ENCODE measurements around the gene FOXQ1. TPM values are rescaled to one million over a fixed set of nuclear protein-coding genes. Genes with fewer than 3 reads are reported as not detected.

Gene FOXQ1
- total RNA-seq, 1 donor from 2014 or later = not detected

DNA sequence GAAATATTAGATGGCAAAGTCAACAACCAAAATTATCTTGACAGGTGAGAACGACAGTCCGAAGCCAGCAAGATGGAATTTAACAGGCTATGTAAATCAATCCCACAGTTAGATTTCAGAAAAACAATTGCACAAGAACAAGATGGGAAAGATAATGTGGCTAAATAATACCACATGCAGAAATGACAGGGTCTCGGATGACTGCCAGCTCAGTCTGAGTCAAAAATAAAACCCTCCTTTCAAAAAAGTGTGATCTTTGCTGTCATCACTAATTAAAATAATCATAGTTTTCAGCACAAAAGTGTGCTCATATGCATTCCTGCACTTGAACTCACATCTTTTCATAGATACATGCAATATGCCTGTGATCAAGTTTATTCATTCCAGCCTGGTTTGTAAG is 25.9 kb downstream of the FOXQ1 start:
- peaks cover 20% of the 10 kb centered on the region for H3K27me3 ChIP-seq
- no peaks in the 10 kb centered on the region for H4K20me1 ChIP-seq (ENCODE audit: low read depth)
- no peak for DNase-seq (ENCODE audit: low spot score)

DNA sequence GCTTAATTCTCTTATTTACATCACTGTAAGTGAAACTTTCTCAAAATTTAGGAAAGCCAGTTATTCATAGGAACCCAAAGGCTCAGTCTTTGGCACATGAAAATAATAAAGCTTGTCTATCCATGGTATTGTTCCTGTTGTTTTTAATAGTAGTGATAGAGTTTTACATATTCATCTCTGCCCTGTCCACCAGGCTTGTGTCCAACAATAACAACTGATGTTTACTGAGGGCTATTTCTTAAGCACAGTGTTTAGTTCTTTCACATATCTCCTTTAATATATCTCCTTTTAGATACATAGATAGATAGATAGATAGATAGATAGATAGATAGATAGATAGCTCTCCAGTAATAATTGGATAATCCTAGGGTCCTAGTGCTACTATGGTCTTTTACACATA is 34.2 kb downstream of the FOXQ1 start:
- Mint-ChIP-seq H3K36me3 (no peaks in the 10 kb centered on the region), H3K27me3 (ENCODE audit: insufficient read depth, low read depth) (no peaks in the 10 kb centered on the region), H3K27ac (no peak overlapping the region), H3K9me3 (peaks cover 22% of the 10 kb centered on the region), H3K4me1 (peaks cover 16% of the 10 kb centered on the region), H3K4me3 (no peak overlapping the region)
- Histone ChIP-seq H3K4me2 (no peak overlapping the region), H3K4me1 (peaks cover 15% of the 10 kb centered on the region), H3K36me3 (peaks cover 7% of the 10 kb centered on the region), H3K27ac (no peak overlapping the region), H3K79me2 (ENCODE audit: low read depth) (no peaks in the 10 kb centered on the region), H3K9me3 (ENCODE audit: low read depth) (peaks cover 8% of the 10 kb centered on the region), H4K20me1 (ENCODE audit: low read depth) (no peaks in the 10 kb centered on the region), H3F3A (ENCODE audit: low read depth) (no peaks in the 10 kb centered on the region), H2AFZ (replicated peaks) (no peak overlapping the region), H3K27me3 (no peaks in the 10 kb centered on the region), H3K4me3 (no peak overlapping the region), H3K9ac (no peak overlapping the region)
- TF ChIP-seq, protein P1, sequence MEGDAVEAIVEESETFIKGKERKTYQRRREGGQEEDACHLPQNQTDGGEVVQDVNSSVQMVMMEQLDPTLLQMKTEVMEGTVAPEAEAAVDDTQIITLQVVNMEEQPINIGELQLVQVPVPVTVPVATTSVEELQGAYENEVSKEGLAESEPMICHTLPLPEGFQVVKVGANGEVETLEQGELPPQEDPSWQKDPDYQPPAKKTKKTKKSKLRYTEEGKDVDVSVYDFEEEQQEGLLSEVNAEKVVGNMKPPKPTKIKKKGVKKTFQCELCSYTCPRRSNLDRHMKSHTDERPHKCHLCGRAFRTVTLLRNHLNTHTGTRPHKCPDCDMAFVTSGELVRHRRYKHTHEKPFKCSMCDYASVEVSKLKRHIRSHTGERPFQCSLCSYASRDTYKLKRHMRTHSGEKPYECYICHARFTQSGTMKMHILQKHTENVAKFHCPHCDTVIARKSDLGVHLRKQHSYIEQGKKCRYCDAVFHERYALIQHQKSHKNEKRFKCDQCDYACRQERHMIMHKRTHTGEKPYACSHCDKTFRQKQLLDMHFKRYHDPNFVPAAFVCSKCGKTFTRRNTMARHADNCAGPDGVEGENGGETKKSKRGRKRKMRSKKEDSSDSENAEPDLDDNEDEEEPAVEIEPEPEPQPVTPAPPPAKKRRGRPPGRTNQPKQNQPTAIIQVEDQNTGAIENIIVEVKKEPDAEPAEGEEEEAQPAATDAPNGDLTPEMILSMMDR (IDR thresholded peaks at IDR 0.05) = no peak
- TF ChIP-seq EZH2 (IDR thresholded peaks at IDR 0.05) = no peak
- TF ChIP-seq EZH2phosphoT487 (IDR thresholded peaks at IDR 0.05) = no peak
- DNase-seq (ENCODE audit: low spot score) = no peak

More for the DNA sequence above, 25.9 kb downstream of the FOXQ1 start:
- H3K9me3 Mint-ChIP-seq = no peaks in the 10 kb centered on the region
- Histone ChIP-seq H3K79me2 (ENCODE audit: low read depth) (no peaks in the 10 kb centered on the region), H3F3A (ENCODE audit: low read depth) (no peaks in the 10 kb centered on the region), H3K27ac (no peak overlapping the region), H3K36me3 (no peaks in the 10 kb centered on the region), H3K9me3 (ENCODE audit: low read depth) (no peaks in the 10 kb centered on the region), H3K9ac (no peak overlapping the region), H3K4me1 (peaks cover 5% of the 10 kb centered on the region), H3K4me2 (no peak overlapping the region), H3K4me3 (no peak overlapping the region), H2AFZ (replicated peaks) (no peak overlapping the region)
- no peak overlapping the region for H3K4me3 Mint-ChIP-seq
- H3K27me3 Mint-ChIP-seq (ENCODE audit: insufficient read depth, low read depth) = peaks cover 2% of the 10 kb centered on the region
- no peak overlapping the region for H3K27ac Mint-ChIP-seq
- H3K4me1 Mint-ChIP-seq = peaks cover 11% of the 10 kb centered on the region
- TF ChIP-seq, protein P1 (IDR thresholded peaks at IDR 0.05) = no peak
- TF ChIP-seq EZH2phosphoT487 (IDR thresholded peaks at IDR 0.05) (no peak), EZH2 (IDR thresholded peaks at IDR 0.05) (no peak)
- H3K36me3 Mint-ChIP-seq = no peaks in the 10 kb centered on the region

DNA sequence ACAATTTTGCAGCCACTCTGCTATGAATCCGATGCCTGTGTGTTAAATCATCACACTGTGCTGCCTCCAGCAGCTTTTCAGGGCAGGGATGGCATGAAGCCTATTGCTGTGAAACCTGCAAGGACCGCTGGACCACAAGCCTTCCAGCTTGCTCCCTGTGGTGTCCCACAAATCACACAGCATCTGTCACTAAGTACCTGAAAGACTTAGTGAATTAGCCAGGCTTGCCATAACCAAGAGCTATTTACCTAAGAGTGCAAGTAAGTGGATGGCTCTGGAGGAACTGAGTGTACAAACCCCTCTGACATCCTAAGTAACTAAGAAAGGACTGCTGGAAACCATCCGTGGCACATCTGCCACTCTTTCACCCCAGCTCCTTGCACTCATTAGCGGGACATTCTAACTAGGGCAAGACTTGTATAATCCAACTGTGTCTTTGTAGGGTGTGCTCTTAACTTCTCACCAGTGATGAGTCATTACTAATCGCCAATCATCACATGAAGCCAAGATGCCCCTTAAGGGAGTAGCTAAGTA is 34.7 kb downstream of the FOXQ1 start:
- Histone ChIP-seq H3K4me3 (no peak overlapping the region), H3K9me3 (ENCODE audit: low read depth) (peaks cover 13% of the 10 kb centered on the region), H3K27ac (no peak overlapping the region), H3K4me2 (no peak overlapping the region), H2AFZ (replicated peaks) (no peak overlapping the region), H3F3A (ENCODE audit: low read depth) (no peaks in the 10 kb centered on the region), H3K36me3 (peaks cover 12% of the 10 kb centered on the region), H3K27me3 (no peaks in the 10 kb centered on the region), H3K9ac (no peak overlapping the region), H3K4me1 (peaks cover 15% of the 10 kb centered on the region), H3K79me2 (ENCODE audit: low read depth) (no peaks in the 10 kb centered on the region), H4K20me1 (ENCODE audit: low read depth) (no peaks in the 10 kb centered on the region)
- Mint-ChIP-seq H3K9me3 (peaks cover 27% of the 10 kb centered on the region), H3K4me1 (peaks cover 16% of the 10 kb centered on the region), H3K4me3 (no peak overlapping the region), H3K27me3 (ENCODE audit: insufficient read depth, low read depth) (no peaks in the 10 kb centered on the region), H3K27ac (no peak overlapping the region), H3K36me3 (no peaks in the 10 kb centered on the region)
- TF ChIP-seq EZH2phosphoT487 (IDR thresholded peaks at IDR 0.05) (no peak), EZH2 (IDR thresholded peaks at IDR 0.05) (no peak)
- TF ChIP-seq, protein P1 (IDR thresholded peaks at IDR 0.05) = no peak
- no peak for DNase-seq (ENCODE audit: low spot score)
